ENCODE measurements around the gene OTULINL. TPM values are rescaled to one million over a fixed set of nuclear protein-coding genes. Genes with fewer than 3 reads are reported as not detected.

Gene OTULINL
- total and polyA plus RNA-seq, 4 experiments from 2014 or later = 17.8 to 39.6 (median 25.5) TPM

GRCh38 chr5:14635656-14636055 is 54.1 kb downstream of the OTULINL start:
- no peaks in the 10 kb centered on the region for H3K9me3 ChIP-seq (ENCODE audit: control insufficient read depth in 1 of 2, low read length in 2 of 2)
- peaks cover 3% of the 10 kb centered on the region for H3K27me3 ChIP-seq (ENCODE audit: insufficient read depth, low read length)
- no peaks in the 10 kb centered on the region for H3K4me1 ChIP-seq (ENCODE audit: insufficient read depth, low read length)
- ChIA-PET CTCF (ENCODE audit: partially characterized antibody) (interaction anchor here (1.5 kb wide), 1 partner anchor 13 kb away, joined by 5 read pairs; no protein-coding TSS in a partner anchor), POLR2A (ENCODE audit: partially characterized antibody) (no interaction called here)
- Mint-ChIP-seq H3K27ac (no peak overlapping the region), H3K4me3 (no peak overlapping the region), H3K36me3 (no peaks in the 10 kb centered on the region), H3K4me1 (no peaks in the 10 kb centered on the region), H3K27me3 (peaks cover 2 to 5% of the 10 kb centered on the region in 2 donors), H3K9me3 (peaks cover 0 to under 1% (median 0%) of the 10 kb centered on the region in 8 donors)
- H3K36me3 ChIP-seq (ENCODE audit: insufficient read depth, low read length) = no peaks in the 10 kb centered on the region
- intact Hi-C loops (cut with micrococcal nuclease) = no loop called here
- H3K27ac ChIP-seq (ENCODE audit: low read depth, low read length) = no peak overlapping the region
- no peak for DNase-seq
- H3K4me3 ChIP-seq (ENCODE audit: low read length in 2 of 2) = no peak overlapping the region

- Histone ChIP-seq H3K4me3 (ENCODE audit: low read length in 2 of 2) (no peak overlapping the region), H3K4me1 (ENCODE audit: insufficient read depth, low read length) (no peaks in the 10 kb centered on the region), H3K9me3 (ENCODE audit: control insufficient read depth in 1 of 2, low read length in 2 of 2) (no peaks in the 10 kb centered on the region), H3K27ac (ENCODE audit: low read depth, low read length) (no peak overlapping the region), H3K36me3 (ENCODE audit: insufficient read depth, low read length) (no peaks in the 10 kb centered on the region), H3K27me3 (ENCODE audit: insufficient read depth, low read length) (peaks cover 3% of the 10 kb centered on the region)
- H3K27me3 Mint-ChIP-seq = peaks cover 10 to 17% of the 10 kb centered on the region in 2 donors
- no peaks in the 10 kb centered on the region for H3K36me3 Mint-ChIP-seq
- H3K4me3 Mint-ChIP-seq = no peak overlapping the region
- H3K4me1 Mint-ChIP-seq = no peaks in the 10 kb centered on the region
- intact Hi-C loops (cut with micrococcal nuclease) = no loop called here
- ChIA-PET POLR2A (ENCODE audit: partially characterized antibody) (no interaction called here), CTCF (ENCODE audit: partially characterized antibody) (interaction anchor here (1.1 to 1.5 kb wide), 2 partner anchors 241 to 279 kb away, joined by 4 to 6 read pairs; no protein-coding TSS in a partner anchor)
- DNase-seq = no peak
- no peak overlapping the region for H3K27ac Mint-ChIP-seq
- H3K9me3 Mint-ChIP-seq = no peaks in the 10 kb centered on the region
These were observed 59.2 kb downstream of the OTULINL start for GRCh38 chr5:14640765-14641164.

- Histone ChIP-seq H3K36me3 (ENCODE audit: insufficient read depth, low read length) (no peaks in the 10 kb centered on the region), H3K4me3 (ENCODE audit: low read length in 2 of 2) (no peak overlapping the region), H3K27ac (ENCODE audit: low read depth, low read length) (no peak overlapping the region), H3K9me3 (ENCODE audit: control insufficient read depth in 1 of 2, low read length in 2 of 2) (no peaks in the 10 kb centered on the region), H3K27me3 (ENCODE audit: insufficient read depth, low read length) (peaks cover 4% of the 10 kb centered on the region), H3K4me1 (ENCODE audit: insufficient read depth, low read length) (no peaks in the 10 kb centered on the region)
- no peak overlapping the region for H3K27ac Mint-ChIP-seq
- H3K4me3 Mint-ChIP-seq = no peak overlapping the region
- intact Hi-C loops (cut with micrococcal nuclease) = loop anchor here (5.0 kb wide), 1 partner anchor 62 kb away; the partner anchor contains the start of gene OTULINL
- POLR2A ChIA-PET (ENCODE audit: partially characterized antibody) = interaction anchor here (1.0 kb wide), 1 partner anchor 282 kb away, joined by 3 read pairs; no protein-coding TSS in a partner anchor
- H3K36me3 Mint-ChIP-seq = no peaks in the 10 kb centered on the region
- H3K27me3 Mint-ChIP-seq = peaks cover 15 to 27% of the 10 kb centered on the region in 2 donors
- H3K4me1 Mint-ChIP-seq = no peaks in the 10 kb centered on the region
- CTCF ChIA-PET (ENCODE audit: partially characterized antibody) = interaction anchor here (0.7 to 2.8 kb wide), 6 partner anchors 8 to 359 kb away, joined by 3 to 12 read pairs (median 4); no protein-coding TSS in a partner anchor
- H3K9me3 Mint-ChIP-seq = no peaks in the 10 kb centered on the region
- DNase-seq = no peak
These were observed 63.1 kb downstream of the OTULINL start for GRCh38 chr5:14644623-14645237.

GRCh38 chr5:14650052-14650451 is 68.5 kb downstream of the OTULINL start:
- H3K4me3 Mint-ChIP-seq = no peak overlapping the region
- CTCF ChIA-PET (ENCODE audit: partially characterized antibody) = interaction anchor here (0.8 to 5.3 kb wide), 11 partner anchors 18 to 354 kb away, joined by 3 to 175 read pairs (median 28); no protein-coding TSS in a partner anchor
- peaks cover 0 to 2% (median 1%) of the 10 kb centered on the region in 4 donors for H3K4me1 Mint-ChIP-seq
- H3K9me3 ChIP-seq (ENCODE audit: control insufficient read depth in 1 of 2, low read length in 2 of 2) = no peaks in the 10 kb centered on the region
- peaks cover under 1% of the 10 kb centered on the region for H3K4me1 ChIP-seq (ENCODE audit: insufficient read depth, low read length)
- no peak overlapping the region for H3K27ac ChIP-seq (ENCODE audit: low read depth, low read length)
- POLR2A ChIA-PET (ENCODE audit: partially characterized antibody) = no interaction called here
- H3K36me3 Mint-ChIP-seq = no peaks in the 10 kb centered on the region
- H3K27me3 ChIP-seq (ENCODE audit: insufficient read depth, low read length) = peaks cover 3% of the 10 kb centered on the region
- H3K4me3 ChIP-seq (ENCODE audit: low read length in 2 of 2) = no peak overlapping the region
- no peaks in the 10 kb centered on the region for H3K36me3 ChIP-seq (ENCODE audit: insufficient read depth, low read length)
- peaks cover 15 to 17% of the 10 kb centered on the region in 2 donors for H3K27me3 Mint-ChIP-seq
- no peaks in the 10 kb centered on the region for H3K9me3 Mint-ChIP-seq
- peak overlapping the region in 1 of 7 donors; percentile 60 for H3K27ac Mint-ChIP-seq
- intact Hi-C loops (cut with micrococcal nuclease) = no loop called here
- no peak for DNase-seq

GRCh38 chr5:14655146-14655741 is 73.7 kb downstream of the OTULINL start:
- peak overlapping the region in 1 of 7 donors; percentile 25 for H3K27ac Mint-ChIP-seq
- DNase-seq = no peak
- ChIA-PET POLR2A (ENCODE audit: partially characterized antibody) (interaction anchor here (1.1 to 1.5 kb wide), 2 partner anchors 9 to 255 kb away, joined by 3 to 5 read pairs; partner anchors contain the start of gene OTULIN), CTCF (ENCODE audit: partially characterized antibody) (interaction anchor here (0.9 to 2.6 kb wide), 8 partner anchors 10 to 349 kb away, joined by 3 to 9 read pairs (median 4); no protein-coding TSS in a partner anchor)
- no peaks in the 10 kb centered on the region for H3K9me3 ChIP-seq (ENCODE audit: control insufficient read depth in 1 of 2, low read length in 2 of 2)
- no peaks in the 10 kb centered on the region for H3K36me3 ChIP-seq (ENCODE audit: insufficient read depth, low read length)
- H3K4me1 ChIP-seq (ENCODE audit: insufficient read depth, low read length) = peaks cover 5% of the 10 kb centered on the region
- intact Hi-C loops (cut with micrococcal nuclease) = no loop called here
- no peaks in the 10 kb centered on the region for H3K9me3 Mint-ChIP-seq
- no peaks in the 10 kb centered on the region for H3K36me3 Mint-ChIP-seq
- peaks cover 1 to 17% (median 10%) of the 10 kb centered on the region in 4 donors for H3K4me1 Mint-ChIP-seq
- H3K4me3 Mint-ChIP-seq = no peak overlapping the region
- no peak overlapping the region for H3K4me3 ChIP-seq (ENCODE audit: low read length in 2 of 2)
- no peaks in the 10 kb centered on the region for H3K27me3 ChIP-seq (ENCODE audit: insufficient read depth, low read length)
- no peak overlapping the region for H3K27ac ChIP-seq (ENCODE audit: low read depth, low read length)
- peaks cover 0 to 2% of the 10 kb centered on the region in 2 donors for H3K27me3 Mint-ChIP-seq

- no peaks in the 10 kb centered on the region for H3K27me3 ChIP-seq (ENCODE audit: insufficient read depth, low read length)
- H3K36me3 ChIP-seq (ENCODE audit: insufficient read depth, low read length) = no peaks in the 10 kb centered on the region
- intact Hi-C loops (cut with micrococcal nuclease) = no loop called here
- H3K4me1 Mint-ChIP-seq = peaks cover 6 to 24% (median 16%) of the 10 kb centered on the region in 4 donors
- H3K27ac ChIP-seq (ENCODE audit: low read depth, low read length) = no peak overlapping the region
- H3K27me3 Mint-ChIP-seq = no peaks in the 10 kb centered on the region
- no peak overlapping the region for H3K4me3 ChIP-seq (ENCODE audit: low read length in 2 of 2)
- CTCF ChIA-PET (ENCODE audit: partially characterized antibody) = interaction anchor here (1.5 to 3.4 kb wide), 4 partner anchors 9 to 259 kb away, joined by 4 to 26 read pairs (median 6); no protein-coding TSS in a partner anchor
- no peak overlapping the region for H3K4me3 Mint-ChIP-seq
- H3K9me3 Mint-ChIP-seq = no peaks in the 10 kb centered on the region
- peaks cover 5% of the 10 kb centered on the region for H3K4me1 ChIP-seq (ENCODE audit: insufficient read depth, low read length)
- H3K36me3 Mint-ChIP-seq = no peaks in the 10 kb centered on the region
- no peaks in the 10 kb centered on the region for H3K9me3 ChIP-seq (ENCODE audit: control insufficient read depth in 1 of 2, low read length in 2 of 2)
- no peak overlapping the region for H3K27ac Mint-ChIP-seq
- POLR2A ChIA-PET (ENCODE audit: partially characterized antibody) = no interaction called here
- no peak for DNase-seq
These were observed 75.3 kb downstream of the OTULINL start for GRCh38 chr5:14656898-14657297.

Data from CD4-positive, alpha-beta memory T cell (primary cell).